Epidermal melanocyte (primary cell): Measurements from ENCODE around the gene ZFHX2.
"Not testable (repeated sequence)": the region's sequence is repeated elsewhere in the genome, so short reads cannot be mapped to it uniquely, and the experiment has no call there.

Experiments
- DNase-seq: peaks from one replicate; pipeline ENCODE4 v3.0.0; 2011; ENCODE audit warnings: low spot score; ENCODE audit not compliant: insufficient read length

ZFHX2 gene

DNA sequence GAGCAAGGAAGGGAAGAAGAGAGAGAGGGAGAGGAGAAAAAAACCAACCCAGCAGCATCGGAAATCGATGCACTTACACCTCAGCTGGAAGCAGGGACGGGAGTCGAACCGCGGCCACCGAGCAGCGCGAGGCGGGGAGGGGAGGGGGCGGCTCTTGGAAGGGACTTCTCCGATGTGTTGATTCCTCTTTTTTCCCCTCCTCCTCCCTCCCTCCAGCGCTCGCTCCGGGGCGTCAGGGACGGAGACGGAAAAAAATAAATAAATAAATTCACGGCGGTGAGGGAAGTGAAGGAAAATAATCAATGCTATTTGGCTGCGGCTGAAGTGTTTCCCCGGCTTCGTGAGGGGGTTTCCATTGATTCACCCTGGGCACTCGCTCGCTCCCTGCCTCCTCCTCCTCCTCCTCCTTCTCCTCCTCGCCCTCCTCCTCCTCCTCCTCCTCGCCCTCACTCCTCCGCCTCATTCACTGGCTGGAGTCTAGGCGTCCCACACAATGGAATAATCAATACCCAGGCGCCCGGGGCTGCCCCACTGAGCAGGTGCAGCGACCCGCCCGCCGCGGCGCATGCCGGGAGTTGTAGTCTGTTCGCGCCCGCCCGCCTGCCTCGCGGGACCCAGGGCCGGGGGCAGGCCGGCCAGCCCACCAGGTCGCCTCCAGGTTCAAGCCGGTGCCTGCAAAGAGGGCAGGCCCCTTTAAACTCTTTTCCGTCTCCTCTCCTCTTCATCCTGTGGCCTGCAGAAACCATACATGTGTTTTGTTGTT lies at the start of gene ZFHX2:
TSS of gene ZFHX2 (minus strand) at position 500 of the 763 bp plus-strand sequence. CDS start 16,440 bp downstream, outside the sequence.
- DNase-seq = peak; percentile 71

DNA sequence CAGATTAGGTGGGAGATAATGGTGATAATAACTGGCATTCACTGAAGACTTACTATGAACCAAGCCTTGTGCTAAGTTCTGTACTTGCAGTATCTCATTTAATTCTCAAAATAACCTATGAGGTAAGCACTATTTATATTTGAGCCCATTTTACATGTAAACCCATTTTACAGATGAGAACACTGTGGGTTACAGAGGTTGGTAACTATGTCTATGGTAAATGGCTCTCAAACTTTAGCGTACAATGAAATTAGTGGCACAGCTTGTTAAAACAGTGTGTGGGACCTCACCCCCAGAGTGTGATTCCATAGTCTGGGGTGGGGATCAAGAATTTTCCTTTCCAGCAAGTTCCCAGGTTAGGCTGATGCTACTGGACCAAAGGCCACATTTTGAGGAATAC lies 49.2 kb upstream of the ZFHX2 start:
- DNase-seq = no peak

DNA sequence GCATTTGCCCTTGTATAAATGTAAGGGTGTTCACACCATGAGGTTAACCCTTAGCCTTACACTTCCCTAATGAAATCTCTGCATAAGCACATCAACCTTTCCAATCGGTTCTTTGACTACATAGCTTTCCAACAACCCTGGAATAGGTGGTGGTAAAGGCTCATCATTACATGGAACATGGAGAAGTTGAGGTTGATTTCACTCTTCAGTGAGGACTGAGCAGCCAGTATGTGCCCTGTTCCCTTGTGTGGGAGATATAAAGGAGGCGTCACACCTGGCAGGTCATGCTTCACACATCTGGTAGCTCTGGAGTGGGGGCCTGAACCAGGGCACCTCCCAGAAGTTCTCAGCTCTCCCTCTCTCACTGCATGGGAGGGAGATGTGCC lies 48.8 kb upstream of the ZFHX2 start:
- DNase-seq = no peak

DNA sequence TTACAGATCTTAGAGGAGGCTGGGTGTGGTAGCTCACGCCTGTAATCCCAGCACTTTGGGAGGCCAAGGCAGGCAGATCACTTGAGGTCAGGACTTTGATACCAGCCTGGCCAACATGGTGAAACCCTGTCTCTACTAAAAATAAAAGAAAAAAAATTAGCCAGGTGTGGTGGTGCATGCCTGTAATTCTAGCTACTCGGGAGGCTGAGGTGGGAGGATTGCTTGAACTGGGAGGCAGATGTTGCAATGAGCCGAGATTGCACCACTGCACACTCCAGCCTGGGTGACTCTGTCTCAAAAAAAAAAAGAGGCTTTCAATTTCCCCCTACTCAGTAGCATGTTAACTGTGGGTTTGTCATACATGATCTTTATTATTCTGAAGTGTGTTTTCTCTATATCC lies 42.6 kb upstream of the ZFHX2 start:
- not testable (repeated sequence) for DNase-seq

DNA sequence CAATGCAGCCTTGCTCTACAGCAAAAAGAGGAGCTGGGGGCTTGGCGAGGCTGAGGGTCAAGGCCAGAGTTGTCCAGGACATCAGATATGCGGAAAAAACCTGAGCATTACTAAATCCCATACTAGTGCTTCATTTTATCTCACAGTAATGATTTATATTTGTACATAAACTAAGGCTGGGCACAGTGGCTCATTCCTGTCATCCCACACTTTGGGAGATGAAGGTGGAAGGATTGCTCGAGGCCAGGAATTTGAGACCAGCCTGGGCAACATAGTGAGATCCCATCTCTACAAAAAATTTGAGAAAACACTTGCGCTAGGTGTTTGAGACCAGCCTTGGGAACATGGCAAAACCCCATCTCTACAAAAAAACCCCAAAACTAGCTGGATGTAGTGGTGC lies 38.6 kb upstream of the ZFHX2 start:
- DNase-seq = no peak

DNA sequence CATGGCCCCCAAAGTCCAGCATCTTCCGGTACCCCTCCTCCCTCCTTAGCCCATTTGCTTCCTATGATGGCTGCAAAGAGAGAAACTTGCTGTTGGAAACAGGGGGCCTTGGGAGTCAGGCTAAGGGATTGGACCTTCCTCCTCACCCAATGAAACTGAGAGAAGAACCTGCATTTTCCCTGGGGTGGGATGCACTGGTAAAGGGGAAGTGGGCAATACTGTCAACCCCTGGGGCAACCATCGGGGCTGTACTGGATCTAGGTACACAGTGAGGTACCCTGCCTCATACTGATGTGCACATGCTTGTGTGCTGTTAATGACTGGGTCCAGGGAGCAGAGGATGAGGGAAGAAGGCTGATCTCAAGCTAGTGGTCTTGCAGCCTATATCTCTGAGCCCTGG lies 38.0 kb upstream of the ZFHX2 start:
- DNase-seq = no peak

DNA sequence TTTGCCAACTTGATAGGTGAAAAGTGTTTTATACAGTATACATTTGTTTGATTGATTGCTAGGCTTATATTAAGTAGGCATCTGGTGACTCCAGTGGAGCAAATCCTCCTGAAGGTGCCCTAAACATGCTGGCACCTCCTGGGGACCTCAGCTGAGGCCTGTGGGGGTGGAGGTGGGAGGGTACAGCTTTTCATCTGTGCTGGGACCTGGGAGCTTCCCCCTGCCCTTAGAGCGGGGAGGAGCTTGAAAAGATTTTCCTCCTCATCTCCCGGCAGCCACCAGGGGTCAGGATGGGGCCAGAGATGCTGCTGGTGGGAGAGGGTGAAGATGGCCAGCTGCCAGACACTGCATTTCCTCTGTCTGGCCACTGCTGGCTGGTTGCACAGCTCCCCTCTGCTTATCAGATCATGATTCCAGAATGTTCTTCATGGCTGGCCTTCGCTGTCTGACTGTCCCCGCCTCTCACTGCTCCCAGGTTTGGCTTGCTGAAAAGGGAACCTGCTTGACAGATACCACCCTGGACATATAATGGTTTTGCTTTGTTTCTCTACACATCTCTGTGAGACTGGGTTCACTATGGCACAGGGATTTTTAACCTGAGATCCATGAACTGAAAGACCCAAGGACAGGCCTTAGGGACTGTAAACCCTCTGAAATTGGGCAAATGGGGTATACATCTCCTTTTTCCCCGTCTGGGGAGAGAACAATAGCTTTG lies 37.5 kb upstream of the ZFHX2 start:
- DNase-seq = peak; percentile 97

DNA sequence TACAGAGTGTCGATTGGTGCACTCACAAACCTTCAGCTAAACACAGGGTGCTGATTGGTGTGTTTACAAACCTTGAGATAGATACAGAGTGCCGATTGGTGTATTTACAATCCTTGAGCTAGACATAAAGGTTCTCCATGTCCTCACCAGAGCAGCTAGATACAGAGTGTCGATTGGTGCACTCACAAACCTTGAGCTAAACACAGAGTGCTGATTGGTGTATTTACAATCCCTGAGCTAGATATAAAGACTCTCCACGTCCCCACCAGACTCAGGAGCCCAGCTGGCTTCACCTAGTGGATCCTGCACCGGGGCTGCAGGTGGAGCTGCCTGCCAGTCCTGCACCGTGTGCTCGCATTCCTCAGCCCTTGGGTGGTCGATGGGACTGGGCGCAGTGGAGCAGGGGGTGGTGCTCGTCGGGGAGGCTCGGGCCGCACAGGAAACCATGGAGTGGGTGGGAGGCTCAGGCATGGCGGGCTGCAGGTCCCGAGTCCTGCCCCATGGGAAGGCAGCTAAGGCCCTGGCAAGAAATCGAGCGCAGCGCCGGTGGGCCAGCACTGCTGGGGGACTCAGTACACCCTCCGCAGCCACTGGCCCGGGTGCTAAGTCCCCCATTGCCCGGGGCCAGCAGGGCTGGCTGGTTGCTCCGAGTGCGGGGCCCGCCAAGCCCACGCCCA lies 33.1 kb upstream of the ZFHX2 start:
- DNase-seq = not testable (repeated sequence)

DNA sequence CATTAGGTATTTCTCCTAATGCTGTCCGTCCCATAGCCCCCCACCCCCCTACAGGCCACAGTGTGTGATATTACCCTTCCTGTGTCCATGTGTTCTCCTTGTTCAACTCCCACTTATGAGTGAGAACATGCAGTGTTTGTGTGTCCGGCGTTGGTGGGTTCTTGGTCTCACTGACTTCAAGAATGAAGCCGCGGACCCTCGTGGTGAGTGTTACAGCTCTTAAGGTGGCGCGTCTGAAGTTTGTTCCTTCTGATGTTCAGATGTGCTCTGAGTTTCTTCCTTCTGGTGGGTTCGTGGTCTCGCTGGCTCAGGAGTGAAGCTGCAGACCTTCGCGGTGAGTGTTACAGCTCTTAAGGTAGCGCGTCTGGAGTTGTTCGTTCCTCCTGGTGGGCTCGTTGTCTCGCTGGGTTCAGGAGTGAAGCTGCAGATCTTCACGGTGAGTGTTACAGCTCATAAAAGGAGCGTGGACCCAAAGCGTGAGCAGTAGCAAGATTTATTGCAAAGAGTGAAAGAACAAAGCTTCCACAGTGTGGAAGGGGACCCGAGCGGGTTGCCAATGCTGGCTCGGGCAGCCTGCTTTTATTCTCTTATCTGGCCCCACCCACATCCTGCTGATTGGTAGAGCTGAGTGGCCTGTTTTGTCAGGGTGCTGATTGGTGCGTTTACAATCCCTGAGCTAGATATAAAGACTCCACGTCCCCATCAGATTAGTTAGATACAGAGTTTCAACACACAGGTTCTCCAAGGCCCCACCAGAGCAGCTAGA lies 32.4 kb upstream of the ZFHX2 start:
- DNase-seq = not testable (repeated sequence)

DNA sequence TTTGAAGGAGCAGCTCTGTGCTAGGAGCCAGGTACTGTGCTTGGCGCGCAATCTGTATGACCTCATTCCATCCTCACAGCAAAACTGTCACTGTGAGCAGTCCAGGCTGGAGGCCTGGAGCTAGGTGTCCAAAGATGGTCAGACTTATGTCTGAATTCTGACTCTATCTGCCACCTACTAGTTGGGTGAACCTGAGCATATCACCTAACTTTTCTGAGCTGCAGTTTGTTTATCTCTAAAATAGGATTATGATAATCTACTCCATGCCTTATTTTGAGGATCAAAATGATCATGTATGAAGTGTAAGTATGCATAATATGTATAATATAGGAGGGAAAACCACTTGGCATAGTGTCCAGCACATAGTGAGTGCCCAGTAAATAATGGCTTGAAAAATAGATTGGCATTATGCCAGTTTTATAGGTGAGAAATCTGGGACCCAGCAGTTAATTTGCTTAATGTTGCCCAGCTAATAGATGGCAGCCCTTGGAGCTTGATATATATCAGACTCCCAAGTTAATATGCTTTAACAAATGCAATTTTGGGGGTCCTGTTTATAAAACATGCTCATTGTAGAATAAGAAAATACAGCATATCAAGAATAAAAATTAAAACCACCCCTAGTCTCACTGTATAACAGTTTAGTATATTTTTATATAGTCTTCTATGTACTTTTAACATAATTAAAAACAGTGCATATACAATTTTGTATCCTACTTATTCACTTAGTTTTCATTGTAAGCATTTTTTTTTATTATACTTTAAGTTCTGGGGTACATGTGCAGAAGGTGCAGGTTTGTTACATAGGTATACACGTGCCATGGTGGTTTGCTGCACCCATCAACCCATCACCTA lies 31.6 kb upstream of the ZFHX2 start:
- no peak for DNase-seq

DNA sequence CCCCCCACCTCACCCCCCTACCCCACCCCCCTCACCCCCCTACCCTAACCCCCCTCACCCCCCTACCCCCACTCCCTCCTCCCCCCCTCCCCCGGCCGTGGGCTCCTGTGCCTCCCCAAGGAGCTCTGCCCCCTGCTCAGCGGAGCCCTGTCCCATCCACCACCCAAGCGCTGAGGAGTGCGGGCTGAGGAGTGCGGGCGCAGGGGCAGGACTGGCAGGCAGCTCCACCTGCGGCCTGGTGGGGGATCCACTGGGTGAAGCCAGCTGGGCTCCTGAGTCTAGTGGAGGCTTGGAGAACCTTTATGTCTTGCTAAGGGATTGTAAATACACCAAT lies 29.4 kb upstream of the ZFHX2 start:
- DNase-seq = no peak

DNA sequence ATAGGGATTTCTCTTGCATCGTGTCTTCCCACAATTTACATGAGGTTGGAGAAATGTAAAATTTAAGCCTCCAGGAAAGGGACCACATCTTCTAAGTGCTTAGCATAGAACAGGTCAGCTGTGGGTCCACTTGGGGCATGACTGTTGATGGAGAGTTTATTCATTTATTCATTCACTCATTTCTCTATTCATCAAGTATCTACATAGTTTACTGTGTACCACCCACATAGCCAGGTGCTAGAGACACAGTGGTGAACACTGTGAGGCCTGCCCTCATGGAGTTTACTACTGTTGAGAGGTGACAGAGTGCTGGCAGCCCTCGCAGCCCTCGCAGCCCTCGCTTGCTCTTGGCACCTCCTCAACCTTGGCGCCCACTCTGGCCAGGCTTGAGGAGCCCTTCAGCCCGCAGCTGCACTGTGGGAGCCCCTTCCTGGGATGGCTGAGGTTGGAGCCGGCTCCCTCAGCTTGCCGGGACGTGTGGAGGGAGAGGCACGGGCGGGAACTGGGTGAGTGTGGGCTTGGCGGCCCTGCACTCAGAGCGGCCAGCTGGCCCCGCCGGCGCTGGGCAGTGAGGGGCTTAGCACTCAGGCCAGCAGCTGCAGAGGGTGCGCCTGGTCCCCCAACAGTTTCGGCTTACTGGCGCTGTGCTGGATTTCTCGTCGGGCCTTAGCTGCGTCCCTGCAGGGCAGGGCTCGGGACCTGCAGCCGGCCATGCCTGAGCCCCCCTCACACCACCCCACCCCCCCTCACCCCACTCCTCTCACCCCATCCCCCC lies 28.8 kb upstream of the ZFHX2 start:
- no peak for DNase-seq

DNA sequence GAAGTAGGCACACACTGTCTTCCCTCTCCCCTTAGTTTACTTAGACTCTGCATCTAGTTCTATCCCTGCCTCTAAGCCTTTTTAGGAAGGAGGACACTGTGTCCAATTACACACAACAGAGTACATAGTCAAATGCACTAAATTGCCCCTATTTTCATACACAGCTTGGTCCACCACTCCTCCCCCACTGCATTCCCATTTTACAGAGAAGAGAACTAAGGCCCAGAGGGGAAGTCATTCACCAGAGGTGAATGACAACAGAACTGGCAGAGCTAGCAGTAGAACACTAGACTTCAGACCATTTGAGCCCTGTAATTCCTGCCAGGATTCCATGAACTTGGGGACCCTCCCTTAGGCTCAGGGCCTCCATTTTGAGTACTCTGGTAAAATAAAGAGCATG lies 28.2 kb upstream of the ZFHX2 start:
- no peak for DNase-seq

DNA sequence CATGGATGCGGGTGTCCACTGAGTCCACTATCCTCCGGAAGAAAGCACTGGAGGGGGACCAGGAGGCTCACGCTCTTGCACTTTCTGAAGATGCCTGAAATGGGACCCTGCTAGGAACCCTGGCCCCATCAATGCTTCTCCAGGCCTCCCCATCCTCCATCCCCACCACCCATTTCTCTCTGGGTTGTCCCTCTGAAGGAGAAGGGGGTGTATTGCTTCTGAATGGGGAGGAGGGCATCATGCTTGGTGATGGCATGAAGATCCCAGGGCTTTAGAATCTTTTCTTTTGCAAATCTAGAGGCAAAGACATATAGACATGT lies 27.7 kb upstream of the ZFHX2 start:
- DNase-seq = no peak

DNA sequence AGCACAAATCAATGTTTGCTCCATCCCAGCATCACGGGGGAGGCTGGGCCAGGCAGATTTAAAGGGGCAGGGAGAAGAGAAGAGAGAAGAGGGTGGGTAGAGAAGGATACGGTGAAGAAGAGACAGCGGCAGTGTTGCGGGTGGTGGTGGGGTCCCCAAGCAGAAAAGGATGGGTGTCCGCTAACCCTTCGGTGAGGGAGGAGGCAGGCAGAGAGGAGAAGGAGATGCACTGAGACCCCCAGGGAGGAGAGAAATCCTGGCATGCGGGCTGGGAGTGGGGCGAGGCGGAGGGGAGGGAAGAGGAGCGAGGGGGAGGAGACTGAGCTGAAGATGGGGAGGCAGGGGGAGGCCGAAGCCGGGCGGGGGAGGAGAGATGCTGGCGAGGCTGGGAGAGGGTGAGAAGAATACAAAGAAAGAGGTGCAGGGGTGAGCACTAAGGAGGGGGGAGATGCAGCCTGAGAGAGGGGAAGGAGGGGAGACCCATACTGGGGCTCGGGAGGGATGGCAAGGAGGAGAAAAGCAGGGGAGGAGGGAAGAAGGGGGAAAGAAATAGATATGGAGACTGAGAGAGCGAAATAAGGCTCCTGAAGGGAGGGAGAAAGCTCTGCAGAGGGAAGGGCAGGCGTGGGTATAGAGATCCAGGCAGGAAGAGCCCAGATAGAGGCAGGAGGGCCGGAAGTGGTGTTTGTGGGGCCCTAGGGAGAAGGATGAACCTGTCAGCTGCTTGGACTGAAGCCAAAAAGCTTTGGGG lies 27.2 kb upstream of the ZFHX2 start, which contains the start of gene JPH4:
TSS of gene JPH4 (minus strand) at position 231 of the 751 bp plus-strand sequence. CDS start 1,337 bp downstream, outside the sequence.
- peak; percentile 60 for DNase-seq

DNA sequence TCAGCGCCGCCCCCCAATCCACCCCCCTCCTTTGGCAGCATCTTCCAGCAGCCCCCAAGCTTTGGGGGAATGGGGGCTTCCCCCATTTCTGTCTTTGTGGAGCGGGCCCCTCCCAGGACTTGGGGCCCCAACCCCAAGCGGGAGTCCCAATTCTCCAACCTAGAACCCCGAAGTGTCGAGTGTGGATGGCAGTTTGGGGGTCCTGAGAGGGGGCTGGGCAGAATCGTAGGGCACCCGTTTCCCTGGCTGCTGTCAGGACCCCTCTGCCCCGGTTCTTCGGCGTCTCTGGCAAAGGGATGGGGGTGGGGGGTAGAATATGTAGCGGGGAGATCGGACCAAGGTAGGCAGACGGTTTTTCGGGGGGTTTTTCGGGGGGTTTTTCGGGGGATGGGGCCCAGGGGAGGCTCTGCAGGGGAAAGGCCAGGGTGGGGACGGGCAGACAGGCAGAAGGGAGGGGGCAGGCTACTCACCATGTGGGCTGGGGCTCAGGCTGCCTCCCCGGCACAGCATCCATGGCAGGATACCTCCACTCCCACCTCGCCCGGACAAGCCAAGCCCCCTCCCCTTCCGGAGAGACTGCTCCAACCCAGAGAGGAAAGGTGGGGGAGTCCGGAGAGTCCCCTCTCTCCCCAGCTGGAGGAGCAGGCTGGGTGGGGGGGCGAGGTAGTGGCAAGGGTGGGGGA lies 26.3 kb upstream of the ZFHX2 start:
- DNase-seq = no peak

DNA sequence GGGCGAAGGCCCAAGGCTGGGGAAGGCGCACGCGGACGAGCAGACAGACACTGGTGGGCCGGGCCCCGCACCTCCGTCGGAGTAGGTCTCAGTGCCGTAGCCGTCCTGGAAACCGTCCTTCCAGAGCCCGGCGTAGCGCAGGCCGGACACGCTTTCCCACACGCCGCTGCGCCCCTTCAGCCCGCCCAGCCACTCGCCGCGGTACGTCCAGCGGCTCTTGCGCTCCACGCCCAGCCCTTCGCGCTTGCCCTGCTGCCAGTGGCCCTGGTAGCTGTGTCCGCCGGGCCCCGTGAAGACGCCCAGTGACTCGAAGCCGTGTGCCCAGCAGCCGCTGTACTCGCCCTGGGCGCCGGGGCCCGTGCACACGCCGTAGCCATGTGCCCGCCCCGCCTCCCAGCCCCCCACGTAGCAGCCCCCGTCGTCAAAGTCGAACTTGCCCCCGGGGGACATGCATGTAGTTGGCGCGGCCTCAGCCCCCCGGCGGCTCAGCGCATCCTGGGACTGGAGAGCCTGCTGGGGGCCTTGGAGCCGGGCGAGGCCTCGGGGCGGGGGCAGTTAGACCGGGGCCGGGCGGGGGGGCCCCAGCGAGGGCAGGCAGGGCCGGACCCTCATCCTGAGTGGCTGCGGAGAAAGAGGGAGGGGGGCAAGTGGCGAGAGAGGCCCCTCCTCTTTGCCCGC lies 25.6 kb upstream of the ZFHX2 start:
- no peak for DNase-seq

DNA sequence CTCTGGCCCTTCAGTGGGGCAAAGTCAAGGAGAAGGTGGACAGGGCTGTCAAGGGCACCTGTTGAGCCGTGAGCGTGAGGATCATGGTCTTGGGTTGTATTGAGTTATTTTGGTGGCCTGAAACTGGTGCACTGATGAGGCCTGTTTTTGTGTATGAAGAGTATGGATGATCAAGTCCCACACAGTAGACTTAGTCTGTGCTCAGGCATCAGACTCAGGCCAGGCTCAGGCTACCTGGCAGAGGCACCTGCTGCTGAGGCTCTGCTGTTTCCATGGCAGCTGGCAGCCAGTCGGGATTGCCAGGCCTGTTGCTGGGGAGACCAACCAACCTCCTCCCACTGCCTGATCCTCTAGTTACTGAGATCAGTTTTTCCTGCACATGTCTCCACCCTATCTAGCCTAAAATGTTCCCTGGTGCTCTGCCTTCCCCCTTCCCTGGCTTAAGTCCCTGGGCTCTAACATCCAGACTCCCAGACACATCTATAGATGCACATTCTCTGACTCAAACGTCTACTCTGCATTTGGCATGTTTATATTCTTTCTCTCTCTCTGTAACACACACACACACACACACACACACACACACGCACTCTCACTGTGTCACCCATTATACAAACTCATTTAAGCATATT lies 21.9 kb upstream of the ZFHX2 start:
- peak; percentile 4 for DNase-seq
